Liver (tissue), 9 donors: ENCODE results near the gene FBXO31. TPM values are rescaled to one million over a fixed set of nuclear protein-coding genes. Genes with fewer than 3 reads are reported as not detected.

Experiments used
- DNase-seq: peaks from one replicate; pipeline ENCODE4 v3.0.0-alpha.2; 2017; ENCODE audit warnings: low spot score
- H3K27ac ChIP-seq, 2 donors: one replicate each; pipeline ENCODE4 v1.7.0; 2013; ENCODE audit warnings: inconsistent platforms in 2 of 2, low read length in 2 of 2, control low read depth in 1 of 2, low read depth in 1 of 2, mild to moderate bottlenecking in 1 of 2
- H3K27me3 ChIP-seq, 4 donors: one replicate each; pipeline versions ENCODE4 v1.6.1 to v1.7.0; 2013; ENCODE audit warnings: low read length in 3 of 4, inconsistent platforms in 1 of 4, mild to moderate bottlenecking in 1 of 4, moderate library complexity in 1 of 4; ENCODE audit not compliant: control insufficient read depth in 4 of 4, insufficient read depth in 4 of 4
- H3K36me3 ChIP-seq, 4 donors: one replicate each; pipeline versions ENCODE4 v1.6.1 to v1.7.0; 2013; ENCODE audit warnings: low read length in 3 of 4, mild to moderate bottlenecking in 3 of 4, low read depth in 1 of 4, moderate library complexity in 1 of 4; ENCODE audit not compliant: control insufficient read depth in 4 of 4, insufficient read depth in 3 of 4
- H3K4me1 ChIP-seq, 4 donors: one replicate each; pipeline versions ENCODE4 v1.6.1 to v1.7.0; 2013; ENCODE audit warnings: low read length in 3 of 4, mild to moderate bottlenecking in 3 of 4, moderate library complexity in 1 of 4; ENCODE audit not compliant: control insufficient read depth in 4 of 4, insufficient read depth in 4 of 4
- H3K4me3 ChIP-seq, 3 donors: one replicate each; pipeline versions ENCODE4 v1.6.1 to v1.7.0; 2013; ENCODE audit warnings: low read length in 3 of 3, control low read depth in 1 of 3, low read depth in 1 of 3, mild to moderate bottlenecking in 1 of 3
- H3K9ac ChIP-seq, 2 donors: one replicate each; pipeline ENCODE4 v1.7.0; 2013; ENCODE audit warnings: low read length in 2 of 2, mild to moderate bottlenecking in 2 of 2, moderate library complexity in 2 of 2, control low read depth in 1 of 2, low read depth in 1 of 2
- H3K9me3 ChIP-seq, 4 donors: one replicate each; pipeline versions ENCODE4 v1.6.1 to v1.7.0; 2013; ENCODE audit warnings: low read length in 3 of 4; ENCODE audit not compliant: control insufficient read depth in 4 of 4
- ATF3 ChIP-seq: IDR thresholded peaks from 2 replicates; pipeline ENCODE4 v1.6.1; 2016; ENCODE audit warnings: antibody characterized with exemption
- CTCF ChIP-seq: fragments of 150-350 bp; IDR thresholded peaks from 2 replicates; pipeline ENCODE4 v1.5.1; 2017; ENCODE audit warnings: improper control_type of control experiment, low read depth, low read length; ENCODE audit not compliant: missing input control
- EGR1 ChIP-seq, 2 donors: IDR thresholded peaks; 2 replicates each; pipeline ENCODE4 v1.6.1; 2016 to 2018; ENCODE audit warnings: antibody characterized with exemption in 2 of 2, low read depth in 2 of 2
- FOXA2 ChIP-seq: IDR thresholded peaks from 2 replicates; pipeline ENCODE4 v1.6.1; 2016; ENCODE audit warnings: antibody characterized with exemption
- GABPA ChIP-seq, 2 donors: IDR thresholded peaks in 1 of 2; conservative IDR thresholded peaks in 1 of 2; 2 replicates each; pipeline ENCODE4 v1.6.1; 2016; ENCODE audit warnings: antibody characterized with exemption in 2 of 2, mild to moderate bottlenecking in 1 of 2, moderate library complexity in 1 of 2
- HNF4A ChIP-seq, 2 donors: conservative IDR thresholded peaks; 2 replicates each; pipeline ENCODE4 v1.6.1; 2016; ENCODE audit warnings: antibody characterized with exemption in 2 of 2, mild to moderate bottlenecking in 2 of 2
- NR2F2 ChIP-seq: IDR thresholded peaks from 2 replicates; pipeline ENCODE4 v1.6.1; 2016; ENCODE audit warnings: antibody characterized with exemption
- RAD21 ChIP-seq, 2 donors: IDR thresholded peaks; 2 replicates each; pipeline ENCODE4 v1.6.1; 2016; ENCODE audit warnings: antibody characterized with exemption in 2 of 2, mild to moderate bottlenecking in 2 of 2
- RXRA ChIP-seq, 2 donors: IDR thresholded peaks; 2 replicates each; pipeline ENCODE4 v1.6.1; 2017 to 2018; ENCODE audit warnings: antibody characterized with exemption in 2 of 2, mild to moderate bottlenecking in 1 of 2
- SP1 ChIP-seq: IDR thresholded peaks from 2 replicates; pipeline ENCODE4 v1.6.1; 2018; ENCODE audit warnings: antibody characterized with exemption, mild to moderate bottlenecking
- TAF1 ChIP-seq: conservative IDR thresholded peaks from 2 replicates; pipeline ENCODE4 v1.6.1; 2016; ENCODE audit warnings: antibody characterized with exemption, mild to moderate bottlenecking
- WGBS: extraction: QIAGEN DNeasy Blood & Tissue Kit; methylation state at CpG from one replicate; pipeline ENCODE4 v1.1.7; 2013; 5-methylcytosine and 5-hydroxymethylcytosine counted together
- polyA plus RNA-seq, 2 donors: library from polyadenylated mRNA; stranded (reverse) in 1 of 2; unstranded in 1 of 2; fragments of 200-250 nt in 1 of 2; fragments of >200 nt in 1 of 2; fragmentation: Nextera tagmentation in 1 of 2; extraction: Ambion mirVana in 1 of 2; gene quantifications; one replicate each; pipeline versions ENCODE4 v1.2.1 to v1.2.3, GENCODE V29; 2013 to 2015
- total RNA-seq, 2 donors: library from RNA; depleted of rRNA; stranded (reverse); fragments of >200 nt; gene quantifications; one replicate each; pipeline ENCODE4 v1.2.3, GENCODE V29; 2014
- donor health status: healthy.
- donor health status: healthy.
- donor health status: healthy.
- donor health status: healthy.
- donor health status: healthy.

The FBXO31 gene
- total and polyA plus RNA-seq, 4 donors: 13.2 to 30.3 (median 18.1) TPM

- Histone ChIP-seq H3K4me3 (no peak overlapping the region), H3K9me3 (no peaks in the 10 kb centered on the region), H3K27ac (no peak overlapping the region), H3K4me1 (no peaks in the 10 kb centered on the region), H3K27me3 (no peaks in the 10 kb centered on the region), H3K9ac (no peak overlapping the region), H3K36me3 (peaks cover 11 to 77% (median 39%) of the 10 kb centered on the region in 4 donors)
- WGBS: 93% methylated on average over 25 of the region's 25 CpGs
- no peak for DNase-seq
- TF ChIP-seq SP1 (no peak), HNF4A (conservative IDR thresholded peaks at IDR 0.05) (no peak), RAD21 (IDR thresholded peaks at IDR 0.05) (peak in 1 of 2 donors; percentile 36), RXRA (IDR thresholded peaks at IDR 0.05) (no peak)
Measured at GRCh38 chr16:87420026-87421002, 36.7 kb upstream of the FBXO31 start.

GRCh38 chr16:87418644-87419043 is 35.1 kb upstream of the FBXO31 start:
- no peak for TF ChIP-seq ATF3
- TF ChIP-seq NR2F2: no peak
- no peak for TF ChIP-seq FOXA2
- TF ChIP-seq EGR1 (IDR thresholded peaks at IDR 0.05; ENCODE audit: low read depth in 2 of 2): no peak
- no peak for TF ChIP-seq GABPA (IDR thresholded peaks at IDR 0.05 in 1 of 2, conservative IDR thresholded peaks at IDR 0.05 in 1 of 2)
- H3K27ac ChIP-seq: no peak overlapping the region
- no peaks in the 10 kb centered on the region for H3K4me1 ChIP-seq
- no peak overlapping the region for H3K9ac ChIP-seq
- DNase-seq: no peak
- H3K9me3 ChIP-seq: no peaks in the 10 kb centered on the region
- no peaks in the 10 kb centered on the region for H3K27me3 ChIP-seq
- no peak overlapping the region for H3K4me3 ChIP-seq
- WGBS: 66% methylated on average over 6 of the region's 6 CpGs
- peaks cover 19 to 75% (median 41%) of the 10 kb centered on the region in 4 donors for H3K36me3 ChIP-seq

GRCh38 chr16:87418216-87418615 is 34.6 kb upstream of the FBXO31 start:
- Histone ChIP-seq H3K9ac (no peak overlapping the region), H3K36me3 (peaks cover 23 to 75% (median 38%) of the 10 kb centered on the region in 4 donors), H3K27ac (no peak overlapping the region), H3K4me3 (no peak overlapping the region), H3K4me1 (no peaks in the 10 kb centered on the region), H3K27me3 (no peaks in the 10 kb centered on the region), H3K9me3 (no peaks in the 10 kb centered on the region)
- 94% methylated on average over 18 of the region's 18 CpGs for WGBS
- TF ChIP-seq TAF1 (no peak), CTCF (no peak)
- no peak for DNase-seq
